GM12892 (cell line): ENCODE data around the gene AP3B2.

Experiments used
- POLR2A ChIP-seq: IDR thresholded peaks from 2 replicates; pipeline ENCODE4 v1.6.1; 2011; ENCODE audit warnings: low read depth, low read length, control low read depth
- TAF1 ChIP-seq: IDR thresholded peaks from 2 replicates; pipeline ENCODE4 v1.6.1; 2011; ENCODE audit warnings: low read depth, mild to moderate bottlenecking, control low read depth, low read length, borderline replicate concordance

- no peak for TF ChIP-seq POLR2A
- TF ChIP-seq TAF1: no peak
Observed at GRCh38 chr15:82641129-82641798, 68.4 kb downstream of the AP3B2 start.
